ENCODE data around the gene PRKG1. TPM values are rescaled to one million over a fixed set of nuclear protein-coding genes. Genes with fewer than 3 reads are reported as not detected.

PRKG1 gene
- total and polyA plus RNA-seq, 2 of the 4 experiments (the other 2 are of a cell fraction): 3.5 to 18.3 TPM

GRCh38 chr10:52312942-52313255, 1238.6 kb downstream of the PRKG1 start:
- peak; percentile 6 for DNase-seq
- Histone ChIP-seq H2AK5ac (ENCODE audit: low read depth, low read length) (no peak overlapping the region), H3K27ac (ENCODE audit: insufficient read depth, low read length) (no peak overlapping the region), H2BK20ac (ENCODE audit: low read depth, low read length) (peak overlapping the region; percentile 36; the same call in 1 of the 2 replicates), H2BK5ac (ENCODE audit: low read depth, low read length, poor library complexity, severe bottlenecking) (no peak overlapping the region), H3K27me3 (ENCODE audit: control insufficient read depth, insufficient read depth, low read length) (no peaks in the 10 kb centered on the region), H3K9me3 (ENCODE audit: control insufficient read depth, insufficient read depth, low read length) (no peaks in the 10 kb centered on the region), H3K18ac (ENCODE audit: low read depth, low read length) (no peak overlapping the region), H3K56ac (ENCODE audit: extremely low read depth, insufficient read depth, low read length) (peak overlapping the region; percentile 29; the same call in 1 of the 2 replicates), H3K23ac (ENCODE audit: low read depth, low read length) (peak overlapping the region; percentile 85), H3K14ac (replicated peaks; ENCODE audit: low read depth, low read length) (no peak overlapping the region; the same call in 1 of the 2 replicates), H3K79me1 (ENCODE audit: low read depth in 1 of 2, low read length in 2 of 2) (peaks cover 0 to 34% of the 10 kb centered on the region in 2 experiments; a peak in 2 of 4 replicates), H3K9me1 (ENCODE audit: insufficient read depth, low read length) (peaks cover 5% of the 10 kb centered on the region; the same call in 1 of the 2 replicates), H4K91ac (ENCODE audit: insufficient read depth, low read depth, low read length) (peak overlapping the region; percentile 22; the same call in 1 of the 2 replicates), H4K8ac (ENCODE audit: low read depth in 2 of 2, low read length in 2 of 2) (peak overlapping the region; percentile 55 to 77; a peak in 2 of 4 replicates), H3K4ac (ENCODE audit: low read depth, low read length) (peak overlapping the region; percentile 92), H2AK9ac (replicated peaks; ENCODE audit: low read depth, low read length, poor library complexity) (no peak overlapping the region), H4K5ac (ENCODE audit: low read depth, low read length) (no peak overlapping the region; the same call in 1 of the 2 replicates), H4K20me1 (ENCODE audit: insufficient read depth, low read length) (no peaks in the 10 kb centered on the region), H3K9ac (ENCODE audit: low read depth, low read length) (peak overlapping the region; percentile 86; the same call in 1 of the 2 replicates), H3K4me2 (ENCODE audit: low read depth, low read length) (peak overlapping the region; percentile 84), H3K36me3 (ENCODE audit: control insufficient read depth, insufficient read depth, low read length) (peaks cover 6% of the 10 kb centered on the region; the same call in 1 of the 2 replicates), H2AFZ (replicated peaks; ENCODE audit: low read length, poor library complexity) (peak overlapping the region; percentile 89), H2BK120ac (ENCODE audit: low read depth, low read length) (peak overlapping the region; percentile 94), H3K4me3 (ENCODE audit: insufficient read depth, low read depth, low read length) (peak overlapping the region; percentile 81), H2BK15ac (ENCODE audit: low read depth, low read length) (peak overlapping the region; percentile 69; the same call in 1 of the 3 replicates), H3K4me1 (ENCODE audit: control insufficient read depth, insufficient read depth, low read length) (peaks cover 5% of the 10 kb centered on the region; the same call in 1 of the 2 replicates)
- ChIA-PET CTCF (interaction anchor here (2.1 to 2.3 kb wide), 2 partner anchors 175 to 254 kb away, joined by 6 to 16 read pairs; no protein-coding TSS in a partner anchor), POLR2A (ENCODE audit: unreplicated experiment) (no interaction called here)
- no peak for ATAC-seq (ENCODE audit: low read depth)
- in situ Hi-C loops (cut with MboI; ENCODE audit: low sequenced_read_pairs) (loop anchor here (5.0 kb wide), 2 partner anchors 174 to 254 kb away; no protein-coding TSS in a partner anchor), intact Hi-C loops (cut with micrococcal nuclease) (no loop called here), dilution Hi-C loops (cut with HindIII; ENCODE audit: low sequenced_read_pairs, unreplicated experiment) (no loop called here)
- TF ChIP-seq MAZ (IDR thresholded peaks at IDR 0.05; ENCODE audit: borderline replicate concordance, low read depth, low read length): no peak
- TF ChIP-seq BHLHE40 (IDR thresholded peaks at IDR 0.05; ENCODE audit: low read depth, low read length): no peak
- TF ChIP-seq ELK1 (IDR thresholded peaks at IDR 0.05; ENCODE audit: borderline replicate concordance, low read depth, low read length): no peak
- TF ChIP-seq, protein P1, sequence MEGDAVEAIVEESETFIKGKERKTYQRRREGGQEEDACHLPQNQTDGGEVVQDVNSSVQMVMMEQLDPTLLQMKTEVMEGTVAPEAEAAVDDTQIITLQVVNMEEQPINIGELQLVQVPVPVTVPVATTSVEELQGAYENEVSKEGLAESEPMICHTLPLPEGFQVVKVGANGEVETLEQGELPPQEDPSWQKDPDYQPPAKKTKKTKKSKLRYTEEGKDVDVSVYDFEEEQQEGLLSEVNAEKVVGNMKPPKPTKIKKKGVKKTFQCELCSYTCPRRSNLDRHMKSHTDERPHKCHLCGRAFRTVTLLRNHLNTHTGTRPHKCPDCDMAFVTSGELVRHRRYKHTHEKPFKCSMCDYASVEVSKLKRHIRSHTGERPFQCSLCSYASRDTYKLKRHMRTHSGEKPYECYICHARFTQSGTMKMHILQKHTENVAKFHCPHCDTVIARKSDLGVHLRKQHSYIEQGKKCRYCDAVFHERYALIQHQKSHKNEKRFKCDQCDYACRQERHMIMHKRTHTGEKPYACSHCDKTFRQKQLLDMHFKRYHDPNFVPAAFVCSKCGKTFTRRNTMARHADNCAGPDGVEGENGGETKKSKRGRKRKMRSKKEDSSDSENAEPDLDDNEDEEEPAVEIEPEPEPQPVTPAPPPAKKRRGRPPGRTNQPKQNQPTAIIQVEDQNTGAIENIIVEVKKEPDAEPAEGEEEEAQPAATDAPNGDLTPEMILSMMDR (conservative IDR thresholded peaks at IDR 0.05; ENCODE audit: low read depth, low read length): no peak
- TF ChIP-seq RFX5 (IDR thresholded peaks at IDR 0.05; ENCODE audit: low read depth, low read length): no peak
- TF ChIP-seq RCOR1 (IDR thresholded peaks at IDR 0.05; ENCODE audit: insufficient replicate concordance, low read length): no peak
- no peak for TF ChIP-seq SMC3 (IDR thresholded peaks at IDR 0.05; ENCODE audit: low read depth, low read length)
- BruUV-seq (replicated peaks): no TSS peak
- WGBS, 2 experiments (ENCODE audit: extremely low coverage in 2 of 2, insufficient read length in 1 of 2): 33 to 100% methylated on average over 1 of the region's 3 CpGs
